Gastroesophageal sphincter (tissue), 3 donors: ENCODE data around the gene GGCT.

ENCODE experiments used
- POLR2A ChIP-seq, 2 donors: fragments of 450-650 bp; IDR thresholded peaks; one replicate each; pipeline ENCODE4 v1.6.1; 2017; ENCODE audit warnings: antibody characterized with exemption in 2 of 2, mild to moderate bottlenecking in 2 of 2, moderate library complexity in 1 of 2
- TF ChIP-seq, protein P1 (sequence below), 4 experiments: fragments of 200-600 bp in 2 of 4; fragments of 450-650 bp in 2 of 4; sonication (generic) in 1 of 4; IDR thresholded peaks; one replicate each; pipeline ENCODE4 v1.5.1; 2017 to 2019; ENCODE audit warnings: antibody characterized with exemption in 4 of 4, mild to moderate bottlenecking in 2 of 4, moderate library complexity in 2 of 4

DNA sequence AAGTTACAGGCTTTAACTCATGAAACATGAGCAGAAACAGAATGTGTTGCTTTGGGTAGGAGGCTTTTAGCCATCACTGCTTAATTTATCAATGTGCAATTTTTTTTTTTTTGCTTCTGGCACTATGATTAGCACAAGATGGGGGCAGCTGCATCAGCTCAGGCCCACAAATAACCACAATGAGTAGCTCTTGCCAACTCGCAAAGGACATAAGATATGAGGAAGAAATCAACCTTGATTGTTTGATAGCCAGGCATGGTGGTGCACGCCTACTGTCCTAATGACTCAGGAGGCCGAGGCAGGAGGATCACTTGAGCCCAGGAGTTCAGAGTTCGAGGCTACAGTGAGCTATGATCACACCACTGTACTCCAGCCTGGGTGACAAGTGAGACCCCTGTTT, 38.4 kb downstream of the GGCT start:
- TF ChIP-seq, protein P1, sequence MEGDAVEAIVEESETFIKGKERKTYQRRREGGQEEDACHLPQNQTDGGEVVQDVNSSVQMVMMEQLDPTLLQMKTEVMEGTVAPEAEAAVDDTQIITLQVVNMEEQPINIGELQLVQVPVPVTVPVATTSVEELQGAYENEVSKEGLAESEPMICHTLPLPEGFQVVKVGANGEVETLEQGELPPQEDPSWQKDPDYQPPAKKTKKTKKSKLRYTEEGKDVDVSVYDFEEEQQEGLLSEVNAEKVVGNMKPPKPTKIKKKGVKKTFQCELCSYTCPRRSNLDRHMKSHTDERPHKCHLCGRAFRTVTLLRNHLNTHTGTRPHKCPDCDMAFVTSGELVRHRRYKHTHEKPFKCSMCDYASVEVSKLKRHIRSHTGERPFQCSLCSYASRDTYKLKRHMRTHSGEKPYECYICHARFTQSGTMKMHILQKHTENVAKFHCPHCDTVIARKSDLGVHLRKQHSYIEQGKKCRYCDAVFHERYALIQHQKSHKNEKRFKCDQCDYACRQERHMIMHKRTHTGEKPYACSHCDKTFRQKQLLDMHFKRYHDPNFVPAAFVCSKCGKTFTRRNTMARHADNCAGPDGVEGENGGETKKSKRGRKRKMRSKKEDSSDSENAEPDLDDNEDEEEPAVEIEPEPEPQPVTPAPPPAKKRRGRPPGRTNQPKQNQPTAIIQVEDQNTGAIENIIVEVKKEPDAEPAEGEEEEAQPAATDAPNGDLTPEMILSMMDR (IDR thresholded peaks at IDR 0.05), result no peak
- no peak for TF ChIP-seq POLR2A (IDR thresholded peaks at IDR 0.05)
